NCI-H748 (cell line): ENCODE results near the gene UBALD2.
"Not testable (repeated sequence)": the region's sequence is repeated elsewhere in the genome, so short reads cannot be mapped to it uniquely, and the experiment has no call there.

Source experiments
- DNase-seq: peaks from one replicate; lab custom pipeline; 2025; ENCODE audit not compliant: unreplicated experiment; lab: John Stamatoyannopoulos, UW

Gene UBALD2

GRCh38 chr17:76265624-76266243, 586 bp downstream of the UBALD2 start:
- peak; percentile 39 for DNase-seq

- no peak for DNase-seq
Measured at GRCh38 chr17:76266244-76266938, 1.2 kb downstream of the UBALD2 start.

DNA sequence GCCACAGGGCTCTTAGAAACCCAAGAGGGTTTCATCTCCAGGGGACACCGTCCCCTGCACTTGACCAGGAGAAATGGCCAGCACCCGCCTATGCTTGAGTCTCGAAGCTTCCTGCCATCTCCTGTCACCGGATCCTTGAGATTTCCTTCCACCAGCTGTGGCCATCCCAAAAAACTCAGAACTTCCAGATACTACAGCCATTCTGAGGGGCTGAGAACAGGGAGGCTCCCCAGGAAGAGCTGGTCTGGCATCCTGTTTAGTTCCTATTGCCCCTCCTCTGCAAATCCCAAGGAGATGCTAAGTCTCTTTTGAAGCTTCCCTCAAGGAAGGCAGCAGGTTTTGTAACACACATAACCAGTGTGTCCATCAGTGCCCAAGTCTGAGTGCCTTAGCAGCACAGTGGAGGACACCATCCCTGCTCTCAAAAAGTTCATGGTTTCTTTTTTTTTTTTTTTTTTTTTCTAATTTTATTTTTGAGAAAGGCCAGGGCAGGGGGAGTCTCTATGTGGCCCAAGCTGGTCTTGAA, 2.0 kb downstream of the UBALD2 start:
- DNase-seq, result no peak

GRCh38 chr17:76267581-76268001, 2.4 kb downstream of the UBALD2 start:
- not testable (repeated sequence) for DNase-seq

DNA sequence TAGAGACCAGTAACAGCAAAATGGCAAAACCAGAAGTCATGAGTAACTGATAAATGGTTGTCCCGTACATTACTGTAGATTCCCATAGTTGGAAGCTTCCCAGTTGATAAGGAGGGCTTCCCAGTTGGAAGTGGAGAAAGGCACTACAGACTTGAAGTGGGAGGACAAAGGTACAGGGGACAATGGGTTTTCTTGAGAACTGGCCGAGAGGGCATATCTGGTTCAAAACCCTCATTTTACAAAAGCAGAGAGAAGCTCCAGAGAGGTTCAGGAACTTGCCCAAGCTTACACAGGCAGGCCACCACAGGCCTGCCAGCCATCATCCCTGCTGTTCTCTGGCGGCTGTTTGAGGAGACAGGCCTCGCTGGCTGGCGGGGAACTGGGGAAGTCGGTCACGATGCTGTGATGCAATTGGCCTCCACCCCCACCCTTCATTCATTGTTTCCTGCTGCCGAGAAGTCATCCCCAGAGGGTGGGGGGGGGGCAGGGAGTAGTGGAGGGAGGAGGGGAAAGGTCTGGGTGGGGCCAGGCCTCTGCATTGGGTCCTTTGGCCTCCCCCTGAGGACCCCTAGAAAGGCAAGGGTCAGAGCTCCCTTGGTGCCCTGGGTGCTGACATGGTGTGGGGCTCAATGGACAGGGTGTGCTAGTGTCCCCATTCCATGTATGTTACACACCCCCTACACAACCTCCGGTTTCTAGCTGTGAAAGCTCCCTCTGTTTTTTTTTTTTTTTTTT, 3.0 kb downstream of the UBALD2 start:
- no peak for DNase-seq

DNA sequence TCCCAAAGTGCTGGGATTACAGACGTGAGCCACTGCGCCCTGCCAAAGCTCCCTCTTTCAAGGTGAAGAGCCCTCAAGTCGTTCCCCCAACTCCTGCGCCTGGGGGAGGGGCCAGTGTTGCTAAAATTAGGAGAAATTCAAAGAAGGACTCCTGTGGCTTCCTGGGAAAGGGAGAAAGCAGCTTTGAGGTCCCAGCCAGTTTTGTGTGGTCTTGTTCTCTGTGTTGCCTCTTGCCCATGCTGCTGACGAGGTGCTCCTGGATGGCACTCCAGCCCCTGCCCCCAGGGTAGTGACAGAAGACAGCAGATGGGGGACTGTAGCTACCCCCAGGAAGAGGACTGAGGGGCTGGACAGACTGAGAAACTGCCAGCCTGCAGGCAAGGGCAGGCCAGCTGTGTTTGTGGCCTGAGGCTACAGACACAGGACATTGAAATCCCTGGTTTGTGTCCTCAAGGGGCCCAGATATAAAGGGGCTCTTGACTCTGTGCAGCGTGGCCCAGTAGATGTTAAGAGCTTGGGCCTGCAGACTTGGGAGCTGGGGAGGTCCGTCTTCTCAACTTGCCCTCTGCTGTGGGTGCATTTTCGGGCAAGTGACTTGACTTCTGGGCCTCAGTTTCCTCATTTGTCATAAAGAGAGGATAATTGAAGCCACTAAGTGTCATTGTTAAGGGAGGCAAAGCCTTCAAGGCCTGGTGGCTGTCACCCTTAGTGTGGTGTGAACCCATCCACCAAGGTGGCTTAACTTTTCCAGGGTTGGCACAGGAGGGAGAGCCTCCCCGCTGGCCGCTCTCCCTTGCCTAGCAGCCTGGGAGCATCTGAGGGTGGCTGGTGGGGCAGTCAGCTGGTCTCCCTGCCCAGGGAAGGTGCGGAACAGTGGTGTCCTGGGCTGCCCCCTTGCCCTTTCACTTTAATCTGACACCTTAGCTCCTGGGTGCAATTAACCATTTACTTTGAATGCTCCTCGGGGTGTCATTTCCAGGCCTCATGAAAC, 4.1 kb downstream of the UBALD2 start:
- DNase-seq, result no peak

DNA sequence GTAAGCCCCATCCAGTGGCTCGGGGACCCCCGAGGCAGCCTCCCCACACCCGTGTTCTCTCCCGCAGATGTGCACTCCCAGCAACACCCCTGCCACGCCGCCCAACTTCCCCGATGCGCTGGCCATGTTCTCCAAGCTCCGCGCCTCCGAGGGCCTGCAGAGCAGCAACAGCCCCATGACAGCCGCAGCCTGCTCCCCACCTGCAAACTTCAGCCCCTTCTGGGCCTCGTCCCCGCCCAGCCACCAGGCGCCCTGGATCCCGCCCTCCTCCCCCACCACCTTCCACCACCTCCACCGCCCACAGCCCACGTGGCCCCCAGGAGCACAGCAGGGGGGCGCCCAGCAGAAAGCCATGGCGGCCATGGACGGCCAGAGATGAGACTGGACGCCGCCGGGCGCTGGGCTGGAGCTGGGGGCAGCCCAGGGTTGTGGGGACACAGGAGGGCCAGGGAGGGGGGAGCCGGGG, 5.0 kb downstream of the UBALD2 start:
- no peak for DNase-seq

- DNase-seq, result no peak
Measured at GRCh38 chr17:76270770-76271668, 5.9 kb downstream of the UBALD2 start.

DNA sequence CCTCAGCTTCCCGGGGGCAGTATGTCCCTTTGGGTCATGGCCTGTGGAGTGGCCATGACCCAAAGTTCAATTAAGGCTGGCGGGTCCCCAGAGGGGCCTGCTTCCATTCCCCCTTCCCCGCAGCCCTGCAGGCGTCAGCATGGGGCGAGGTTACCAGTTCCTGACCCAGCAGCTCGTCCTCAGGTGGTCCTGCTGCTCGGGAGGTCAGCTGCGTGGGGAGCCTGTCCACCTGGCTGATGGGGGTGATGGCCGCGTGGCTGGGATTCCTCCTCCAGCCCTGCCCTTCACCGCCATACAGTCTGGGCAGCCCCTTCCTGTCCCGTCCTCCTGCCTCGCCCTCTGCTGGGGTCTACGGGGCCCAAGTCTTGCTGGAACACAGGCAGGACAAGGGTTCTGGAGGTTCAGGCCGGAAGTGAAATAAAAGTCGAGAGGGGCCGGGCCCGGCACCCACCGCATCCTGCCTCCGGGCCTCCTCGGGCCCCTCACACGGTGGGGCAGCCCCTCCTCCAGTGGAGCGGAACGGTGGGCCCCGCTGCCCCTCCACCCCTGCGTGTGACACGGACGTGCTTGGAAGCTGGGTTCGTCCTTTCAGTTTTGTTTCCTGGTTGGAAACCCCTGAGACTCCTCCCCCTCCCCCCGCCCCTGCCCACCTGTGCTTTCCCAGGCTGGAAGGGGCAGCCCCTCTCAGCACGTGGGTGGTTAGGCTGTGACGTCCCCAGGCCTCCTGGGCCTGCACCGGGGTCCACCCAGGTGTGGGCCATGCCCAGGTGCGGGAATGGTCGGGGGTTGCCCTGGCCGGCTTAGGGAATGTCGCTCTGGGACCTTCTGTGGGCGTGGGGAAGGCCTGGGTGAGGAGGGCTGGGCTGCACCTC, 6.8 kb downstream of the UBALD2 start:
- DNase-seq, result no peak

DNA sequence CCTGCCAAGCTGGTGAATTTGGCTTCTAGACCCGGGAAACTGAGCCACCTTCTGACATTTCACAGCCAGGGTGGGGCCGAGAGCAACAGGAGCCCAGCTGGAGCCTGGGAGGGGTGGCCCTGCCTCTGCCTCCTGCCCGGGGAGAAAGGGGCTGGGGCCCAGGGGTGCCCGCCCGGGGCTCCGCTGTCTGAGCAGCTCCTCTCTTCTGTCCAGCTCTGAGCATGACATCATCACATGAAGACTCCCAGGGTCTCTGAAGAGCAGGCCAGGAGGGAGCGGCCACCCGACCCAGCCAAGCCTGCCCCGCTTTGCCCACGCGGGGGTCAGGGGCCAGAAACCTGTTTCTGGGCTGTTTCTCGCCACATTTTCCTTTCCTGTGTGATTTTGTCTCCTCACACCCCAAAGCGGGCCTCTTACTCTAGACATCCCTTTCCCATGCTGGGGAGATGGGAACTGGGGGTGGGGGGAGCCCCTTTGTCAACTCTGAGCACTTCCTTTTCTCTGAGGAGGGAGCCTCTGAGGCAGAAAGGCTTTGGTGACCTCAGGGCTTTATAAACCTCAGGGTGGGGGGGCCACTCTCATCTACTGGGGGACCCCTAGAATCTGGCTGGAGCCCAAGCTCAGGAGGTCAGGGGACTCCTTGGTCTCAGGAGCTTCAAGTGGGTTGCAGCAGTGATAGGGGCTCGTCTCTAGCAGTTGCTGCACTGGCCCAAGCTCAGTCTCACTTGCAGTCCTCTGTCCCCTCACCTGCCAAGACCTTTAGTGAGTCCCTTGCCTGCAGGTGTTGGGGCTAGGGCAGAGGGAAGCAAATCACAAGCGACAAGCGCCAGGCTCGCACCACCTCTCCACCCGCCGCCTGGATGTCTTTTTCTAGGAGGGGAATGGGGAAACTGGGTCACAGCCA, 7.6 kb downstream of the UBALD2 start:
- no peak for DNase-seq

DNA sequence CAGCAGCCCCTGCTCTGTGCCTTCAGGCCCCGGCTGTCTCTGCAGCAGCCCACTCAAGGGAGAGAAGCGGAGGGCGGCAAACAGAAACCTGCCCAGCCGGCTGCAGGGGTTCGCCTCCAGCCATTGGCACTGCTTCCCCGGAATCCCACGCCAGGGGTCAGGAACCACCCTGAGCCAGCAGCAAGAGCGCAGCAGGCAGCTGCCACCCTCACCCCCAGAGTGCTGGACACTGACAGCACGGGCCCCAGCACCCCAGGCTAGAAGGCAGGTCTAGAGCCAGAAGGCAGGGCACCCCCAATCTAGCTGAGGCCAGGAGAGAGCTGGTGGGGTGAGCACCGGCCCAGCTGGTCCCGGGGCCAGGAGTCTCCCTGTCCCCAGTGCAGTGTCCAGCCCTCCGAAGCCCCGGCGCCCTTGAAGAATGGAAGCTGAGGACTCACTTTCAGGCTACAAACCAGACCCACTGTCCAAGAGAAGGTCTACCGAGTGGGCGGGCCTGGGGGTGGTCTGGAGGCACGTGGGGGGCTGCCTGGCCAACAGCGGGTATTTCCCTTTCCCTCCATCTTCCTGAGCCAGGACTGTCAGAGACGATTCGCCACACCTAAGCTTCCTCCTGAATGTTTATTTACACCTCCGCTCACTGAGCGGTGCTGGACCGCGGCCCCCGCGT, 8.4 kb downstream of the UBALD2 start:
- no peak for DNase-seq

GRCh38 chr17:76274112-76274956, 9.2 kb downstream of the UBALD2 start:
- DNase-seq, result no peak

GRCh38 chr17:76275382-76276068, 10.4 kb downstream of the UBALD2 start:
- no peak for DNase-seq

DNA sequence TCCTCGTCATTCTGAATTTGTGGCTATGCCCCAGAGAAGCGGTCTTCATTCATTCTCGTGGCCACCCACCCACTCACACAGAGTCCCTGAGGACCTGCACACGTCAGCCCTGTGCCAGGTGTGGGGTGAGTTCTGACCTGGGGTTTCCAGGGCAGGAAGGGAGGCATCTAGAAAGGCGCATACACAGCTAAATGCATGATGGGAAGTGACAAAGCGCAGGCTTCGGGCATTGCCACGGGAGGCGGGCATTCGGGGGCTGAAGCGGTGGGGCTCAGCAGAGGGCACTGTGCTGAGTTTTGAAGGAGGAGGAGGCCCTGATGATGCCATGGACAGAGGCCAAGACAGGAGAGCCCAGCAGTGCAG, 10.9 kb downstream of the UBALD2 start:
- no peak for DNase-seq

- no peak for DNase-seq
Measured at GRCh38 chr17:76276461-76277299, 11.5 kb downstream of the UBALD2 start.
